Stimulated activated CD4-positive, alpha-beta T cell treated with anti-CD3 and anti-CD28 coated beads, Interleukin-2, amount 100 ng/mL, for 48 hours (primary cell): ENCODE measurements around the gene PCK1.

Experiments
- DNase-seq, 2 donors: peaks; one replicate each; pipeline ENCODE4 v3.0.0-alpha.2; 2020

PCK1 gene

DNA sequence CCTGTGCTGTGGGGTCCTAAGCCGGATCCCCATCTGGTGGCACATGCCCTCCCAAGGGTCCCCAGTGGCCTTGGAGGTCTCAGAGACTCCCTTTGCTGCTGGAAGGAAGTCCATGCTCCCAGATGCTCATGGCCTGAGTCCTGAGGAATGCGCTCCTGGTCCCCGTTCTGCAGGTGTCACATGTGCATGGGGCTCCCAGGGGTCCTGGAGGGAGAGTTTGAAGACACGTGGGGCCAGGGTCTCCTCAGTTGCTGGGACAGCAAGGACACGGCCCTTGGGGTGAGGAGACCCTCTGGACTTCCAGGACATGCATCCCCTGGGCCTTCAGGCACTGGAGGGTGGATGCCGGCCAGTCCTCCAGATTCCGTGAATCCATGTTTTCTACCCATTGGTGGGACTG lies 47.6 kb downstream of the PCK1 start:
- DNase-seq, result no peak

GRCh38 chr20:57609086-57609841 lies 48.4 kb downstream of the PCK1 start:
- DNase-seq, result no peak

DNA sequence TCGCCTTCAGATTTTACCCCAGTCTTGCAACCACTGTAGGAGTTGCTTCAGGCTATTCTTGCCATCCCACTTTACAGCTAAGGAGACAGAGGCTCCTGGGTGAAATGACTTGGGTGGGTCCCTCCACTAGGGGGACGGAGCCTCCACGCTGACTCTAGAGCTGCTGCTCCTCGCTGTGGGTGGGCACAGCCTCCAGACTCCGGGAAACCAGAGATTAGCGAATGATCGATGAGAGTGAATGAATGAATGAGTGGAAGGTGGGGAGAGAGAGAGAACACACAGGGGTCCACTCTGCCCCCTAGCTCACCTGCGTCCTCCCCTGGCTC lies 48.9 kb downstream of the PCK1 start:
- DNase-seq, result no peak

DNA sequence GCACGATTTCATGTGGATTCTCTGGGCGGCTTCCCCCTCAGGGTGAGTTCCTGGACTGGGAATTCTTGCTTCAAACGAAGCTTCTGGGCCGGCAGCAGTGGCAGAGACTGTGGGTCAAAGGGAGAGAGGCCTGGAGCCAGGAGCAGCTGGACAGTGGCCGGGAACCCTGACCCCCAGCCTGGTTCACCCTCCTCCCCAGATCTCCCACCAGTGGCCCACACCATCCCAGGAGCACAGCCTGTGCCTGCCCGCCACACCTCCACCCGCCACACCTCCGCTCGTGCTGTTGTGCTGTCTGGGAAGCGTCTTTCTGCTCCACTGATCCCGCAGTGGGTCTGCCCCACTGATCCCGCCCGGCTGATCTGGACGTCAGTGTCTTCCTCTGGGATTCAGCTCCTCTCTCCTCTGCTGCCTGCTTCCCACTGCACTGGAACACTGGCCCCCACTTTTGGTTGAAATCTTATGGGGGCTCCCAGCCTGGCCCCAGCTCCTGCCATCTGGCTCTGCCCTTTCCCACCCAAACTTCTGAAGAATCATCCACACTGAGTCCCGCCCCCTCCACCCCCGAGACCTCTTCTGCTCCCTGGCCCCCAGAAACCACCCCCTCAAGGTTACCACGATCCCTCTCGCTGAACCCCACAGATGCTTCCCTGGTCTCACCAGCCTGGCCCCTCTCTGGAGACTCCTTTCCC lies 49.5 kb downstream of the PCK1 start:
- no peak for DNase-seq

- no peak for DNase-seq
These were observed 50.8 kb downstream of the PCK1 start for GRCh38 chr20:57611586-57612311.

DNA sequence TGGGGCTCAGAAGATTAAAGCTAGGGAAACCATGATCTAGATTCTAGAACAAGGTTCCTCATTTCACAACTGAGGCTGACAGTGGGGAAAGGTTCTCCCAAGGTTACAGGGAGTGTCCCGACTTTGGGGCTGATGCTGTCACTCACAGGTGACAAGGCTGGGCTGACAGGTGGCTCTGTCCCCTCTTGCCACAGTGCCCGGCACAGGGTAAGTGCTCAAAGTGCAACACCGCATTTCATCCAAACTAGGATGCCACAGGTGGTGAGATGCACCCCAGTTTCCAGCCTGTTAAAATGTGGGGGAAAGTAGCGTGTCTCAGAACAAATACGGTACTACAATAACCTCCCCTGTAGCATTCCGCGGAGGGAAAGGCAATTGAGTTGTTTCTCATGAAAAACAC lies 51.5 kb downstream of the PCK1 start:
- no peak for DNase-seq

GRCh38 chr20:57612916-57613315 lies 52.0 kb downstream of the PCK1 start:
- no peak for DNase-seq

DNA sequence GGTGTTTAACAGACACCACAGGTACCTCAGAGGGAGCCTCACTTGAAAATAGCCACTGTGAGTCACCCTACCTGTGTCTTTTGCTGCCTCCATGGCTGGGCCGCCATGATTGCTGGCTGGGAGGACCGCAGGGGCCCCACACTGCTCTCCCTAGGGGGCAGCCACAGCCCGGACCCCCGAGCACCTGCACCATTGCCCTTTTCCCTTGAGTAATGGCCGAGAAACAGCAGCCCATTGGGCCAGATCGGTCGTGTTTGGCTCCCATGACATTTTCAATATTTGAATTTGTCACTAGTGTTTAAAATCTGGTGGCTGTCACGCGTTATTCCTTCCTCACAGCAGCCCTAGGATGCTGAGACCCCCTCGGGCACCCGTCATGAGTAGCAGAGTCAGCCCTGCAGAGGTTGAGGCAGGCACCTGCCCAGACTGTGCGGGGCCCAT lies 52.6 kb downstream of the PCK1 start:
- DNase-seq, result no peak

- DNase-seq, result no peak
These were observed 53.9 kb downstream of the PCK1 start for GRCh38 chr20:57614490-57615444.

DNA sequence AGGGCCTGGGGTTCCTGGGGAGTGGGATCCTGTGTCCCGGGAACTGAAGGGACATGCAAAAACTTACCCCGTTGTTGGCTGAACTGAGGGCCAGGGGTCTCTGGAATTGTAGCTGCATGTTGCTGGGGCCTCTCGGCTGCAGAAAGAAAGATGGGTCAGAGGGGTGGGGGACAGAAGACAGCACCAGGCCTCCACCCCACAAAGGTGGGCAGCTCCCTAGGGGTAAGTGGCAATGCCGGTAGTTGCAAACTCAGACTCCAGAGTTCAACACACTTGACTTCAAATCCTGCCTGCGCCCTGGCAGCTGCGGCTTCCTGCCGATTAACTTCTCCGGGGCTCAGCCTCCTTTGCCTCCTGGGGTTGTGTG lies 54.5 kb downstream of the PCK1 start:
- DNase-seq, result no peak

DNA sequence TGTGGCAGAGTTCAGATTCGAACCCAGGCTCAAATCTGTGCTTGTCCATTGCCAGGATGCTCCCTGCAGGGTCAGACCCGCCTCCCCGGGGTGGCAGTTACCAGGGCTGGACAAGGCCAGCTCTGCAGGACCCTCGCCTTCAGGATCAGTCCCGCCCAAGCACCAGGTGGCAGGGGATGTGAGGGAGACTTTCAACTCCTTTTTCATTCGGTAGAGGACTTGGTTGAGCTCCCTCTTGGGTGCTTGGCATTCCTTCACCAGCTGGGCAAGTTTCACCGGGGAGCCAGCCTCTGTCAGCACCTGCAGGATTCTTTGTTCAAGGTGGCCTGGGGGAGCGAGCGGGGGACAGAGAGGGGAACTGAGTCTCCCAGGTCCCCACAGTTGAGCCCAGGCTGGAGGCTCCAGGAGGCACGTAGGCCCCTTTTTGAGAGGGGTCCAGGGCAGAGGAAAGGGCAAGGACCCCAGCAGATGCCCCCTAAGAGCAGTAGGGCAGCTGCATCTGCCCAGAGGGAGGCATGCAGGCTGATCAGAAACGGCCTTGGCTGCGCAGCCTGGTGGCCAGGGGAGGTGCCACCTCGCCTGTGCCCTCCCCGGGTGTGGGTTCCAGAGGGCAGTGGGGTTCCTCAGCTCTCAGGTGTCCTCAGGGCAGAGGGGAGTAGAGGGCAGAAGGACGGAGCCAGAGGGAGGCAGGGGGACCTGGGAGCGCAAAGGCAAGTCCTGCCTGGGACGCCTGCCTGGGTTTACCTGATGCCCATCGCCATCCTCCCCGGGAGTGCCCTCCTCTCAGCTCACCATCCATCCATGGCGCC lies 55.4 kb downstream of the PCK1 start:
- no peak for DNase-seq

DNA sequence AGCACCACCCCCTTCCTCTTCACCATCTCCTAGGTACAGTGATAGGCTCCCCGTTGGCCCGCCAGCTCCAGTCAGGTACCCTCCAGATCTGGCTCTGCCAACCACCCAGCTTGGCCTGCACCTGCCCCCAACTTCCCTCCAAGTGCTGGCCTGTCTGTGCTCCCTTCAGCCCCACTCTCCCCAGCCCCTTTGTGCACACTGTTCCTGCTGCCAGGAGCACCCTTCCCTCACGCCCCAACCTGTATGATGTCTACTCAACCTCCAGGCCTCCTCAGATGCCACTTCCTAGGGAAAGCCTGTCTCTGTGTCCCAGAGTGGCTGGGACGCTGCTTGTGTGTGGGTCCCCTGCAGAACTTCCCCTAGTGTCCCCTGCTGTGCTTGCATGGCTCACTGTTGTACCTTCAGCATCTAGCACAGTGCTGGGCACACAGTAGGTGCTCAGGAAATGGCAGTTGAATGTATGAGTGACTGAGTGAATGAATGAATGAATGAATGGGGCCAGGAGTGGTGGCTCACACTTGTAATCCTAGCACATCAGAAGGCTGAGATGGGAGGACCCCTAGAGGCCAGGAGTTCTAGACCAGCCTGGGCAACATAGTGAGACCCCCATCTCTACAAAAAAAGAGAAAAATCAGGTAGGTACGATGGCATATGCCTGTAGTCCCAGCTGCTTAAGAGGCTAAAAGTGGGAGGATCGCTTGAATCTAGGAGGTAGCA lies 56.3 kb downstream of the PCK1 start:
- no peak for DNase-seq
